Erythroblast (primary cell): ENCODE results near the gene RGS7.

Source experiments
- GATA1 ChIP-seq: IDR thresholded peaks from 2 replicates; pipeline ENCODE4 v1.6.1; 2011; ENCODE audit warnings: low read depth, mild to moderate bottlenecking, control low read depth, low read length, moderate library complexity
- POLR2A ChIP-seq: IDR thresholded peaks from 2 replicates; pipeline ENCODE4 v1.6.1; 2011; ENCODE audit warnings: mild to moderate bottlenecking, low read length

DNA sequence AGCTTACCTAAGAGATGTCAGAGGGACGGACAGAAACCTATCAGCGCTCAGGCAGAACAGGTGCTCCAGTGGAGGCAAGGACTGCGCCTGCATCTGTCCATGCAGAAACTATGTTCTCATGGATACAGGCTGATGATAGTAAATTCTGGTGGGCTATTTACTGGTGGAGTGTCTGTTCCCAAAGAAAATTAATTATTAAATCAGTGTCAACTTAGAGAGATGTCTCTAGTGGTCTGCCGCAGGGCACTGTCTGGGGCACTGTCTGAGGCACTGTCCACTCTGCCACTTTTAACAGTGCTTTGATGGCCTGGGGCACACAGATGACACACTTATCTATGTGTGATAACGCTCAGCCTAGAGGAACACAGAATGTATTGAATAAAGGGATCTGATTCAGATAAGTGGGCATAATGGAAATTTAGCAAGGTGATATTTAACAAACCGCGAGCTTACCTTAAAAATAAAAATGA lies 148.1 kb downstream of the RGS7 start:
- TF ChIP-seq POLR2A: no peak
- no peak for TF ChIP-seq GATA1
